ENCODE data around the gene KNSTRN. TPM values are rescaled to one million over a fixed set of nuclear protein-coding genes. Genes with fewer than 3 reads are reported as not detected.

KNSTRN gene
- total and polyA plus RNA-seq, 8 donors = 2.2 to 8.4 (median 3.5) TPM

- no peaks in the 10 kb centered on the region for H3K9me3 ChIP-seq
- no peak for FAIRE-seq
- intact Hi-C loops (cut with DNase I) = loop anchor here in 2 of 3 donors (5.0 to 10.0 kb wide), 3 partner anchors 84 to 152 kb away; partner anchors contain the start of genes ANKRD63 (in 1 of the 2) and CCDC9B (in 1 of the 2)
These were observed 46.7 kb downstream of the KNSTRN start for GRCh38 chr15:40429068-40429710.

DNA sequence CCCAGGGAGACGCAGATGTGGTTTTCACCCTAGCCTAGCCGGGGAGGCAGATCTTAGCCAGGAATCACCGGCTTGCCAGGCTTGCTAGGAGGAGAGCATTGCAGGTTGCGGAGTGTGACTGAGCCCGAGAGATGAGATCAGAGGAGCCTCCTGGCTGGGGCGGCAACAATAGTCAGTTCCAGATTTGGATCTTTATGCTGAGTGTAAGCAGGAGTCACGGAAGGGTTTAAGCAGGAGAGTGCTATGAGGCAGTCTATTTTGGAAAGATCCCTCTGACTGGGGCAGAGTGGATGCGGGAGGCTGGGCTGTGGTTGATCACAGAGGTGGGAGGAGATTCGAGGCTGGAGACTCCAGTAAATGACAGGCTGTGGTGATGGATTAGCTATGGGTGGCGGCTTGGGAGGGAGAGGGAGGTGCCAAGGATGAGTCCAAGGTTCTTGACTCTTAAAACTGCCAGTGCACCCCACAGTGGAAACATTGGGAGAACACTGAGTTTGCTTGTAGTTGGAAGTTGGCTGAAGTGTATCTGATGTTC lies 47.8 kb downstream of the KNSTRN start:
- WGBS, 2 donors = 76 to 78% methylated on average over 10 of the region's 10 CpGs
- TF ChIP-seq, protein P1, sequence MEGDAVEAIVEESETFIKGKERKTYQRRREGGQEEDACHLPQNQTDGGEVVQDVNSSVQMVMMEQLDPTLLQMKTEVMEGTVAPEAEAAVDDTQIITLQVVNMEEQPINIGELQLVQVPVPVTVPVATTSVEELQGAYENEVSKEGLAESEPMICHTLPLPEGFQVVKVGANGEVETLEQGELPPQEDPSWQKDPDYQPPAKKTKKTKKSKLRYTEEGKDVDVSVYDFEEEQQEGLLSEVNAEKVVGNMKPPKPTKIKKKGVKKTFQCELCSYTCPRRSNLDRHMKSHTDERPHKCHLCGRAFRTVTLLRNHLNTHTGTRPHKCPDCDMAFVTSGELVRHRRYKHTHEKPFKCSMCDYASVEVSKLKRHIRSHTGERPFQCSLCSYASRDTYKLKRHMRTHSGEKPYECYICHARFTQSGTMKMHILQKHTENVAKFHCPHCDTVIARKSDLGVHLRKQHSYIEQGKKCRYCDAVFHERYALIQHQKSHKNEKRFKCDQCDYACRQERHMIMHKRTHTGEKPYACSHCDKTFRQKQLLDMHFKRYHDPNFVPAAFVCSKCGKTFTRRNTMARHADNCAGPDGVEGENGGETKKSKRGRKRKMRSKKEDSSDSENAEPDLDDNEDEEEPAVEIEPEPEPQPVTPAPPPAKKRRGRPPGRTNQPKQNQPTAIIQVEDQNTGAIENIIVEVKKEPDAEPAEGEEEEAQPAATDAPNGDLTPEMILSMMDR (IDR thresholded peaks at IDR 0.05) = no peak
- no peak for DNase-seq

More at GRCh38 chr15:40429068-40429710, 46.7 kb downstream of the KNSTRN start:
- ATAC-seq (no peak), DNase-seq (no peak)
- TF ChIP-seq, protein P1 (IDR thresholded peaks at IDR 0.05) = no peak
- H3K36me3 ChIP-seq = no peaks in the 10 kb centered on the region
- no peak overlapping the region for H3K27ac ChIP-seq
- peaks cover 0 to 5% (median 0%) of the 10 kb centered on the region in 3 donors for H3K4me1 ChIP-seq
- no peak overlapping the region for H3K4me3 ChIP-seq
- no peaks in the 10 kb centered on the region for H3K27me3 ChIP-seq
- WGBS, 2 donors = 74 to 82% methylated on average over 10 of the region's 10 CpGs

DNA sequence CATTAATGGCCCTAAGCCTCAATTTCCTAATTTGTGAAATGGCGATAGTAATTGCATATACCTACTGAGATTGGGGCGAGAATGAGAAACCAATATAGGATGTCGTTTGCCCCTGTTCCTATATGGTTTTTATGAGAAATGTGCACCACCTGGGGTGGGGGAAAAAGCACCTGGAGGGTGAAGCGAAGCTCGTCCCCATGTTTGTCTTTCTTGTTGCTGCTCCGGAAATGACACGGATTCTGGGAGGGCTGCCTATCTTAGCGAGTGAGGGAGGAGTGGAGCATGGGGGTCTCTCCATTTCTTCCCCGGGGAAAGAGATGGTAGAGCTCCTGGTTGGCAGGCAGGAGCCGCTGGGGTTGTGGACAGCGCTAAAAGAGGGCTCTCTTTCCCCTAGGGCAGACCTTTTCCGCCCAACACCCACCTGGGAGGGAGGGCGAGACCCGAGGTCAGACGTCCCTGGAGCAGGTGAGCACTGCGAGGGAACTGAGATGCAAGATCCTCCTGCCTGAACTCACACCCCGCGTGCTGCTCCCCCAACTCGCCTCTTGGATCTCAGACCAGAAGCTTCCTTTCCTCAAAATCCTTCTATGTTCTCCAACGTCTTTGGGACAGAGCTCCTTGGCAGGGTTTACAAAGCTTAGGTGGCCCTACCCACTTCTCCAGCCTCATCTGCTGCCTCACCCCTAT lies 52.6 kb downstream of the KNSTRN start:
- Histone ChIP-seq H3K36me3 (no peaks in the 10 kb centered on the region), H3K27ac (no peak overlapping the region), H3K9me3 (no peaks in the 10 kb centered on the region), H3K4me3 (no peak overlapping the region), H3K27me3 (no peaks in the 10 kb centered on the region), H3K4me1 (peaks cover 4 to 20% (median 7%) of the 10 kb centered on the region in 3 donors)
- WGBS, 2 donors = 77 to 80% methylated on average over 20 of the region's 20 CpGs
- TF ChIP-seq, protein P1 (IDR thresholded peaks at IDR 0.05) = no peak
- DNase-seq = no peak
- no peak for FAIRE-seq
- ATAC-seq = no peak
- intact Hi-C loops (cut with DNase I) = no loop called here

More for the DNA sequence above, 47.8 kb downstream of the KNSTRN start:
- H3K9me3 ChIP-seq = no peaks in the 10 kb centered on the region
- peak in 1 of 4 donors; percentile 29 for ATAC-seq
- intact Hi-C loops (cut with DNase I) = no loop called here
- FAIRE-seq = no peak
- no peaks in the 10 kb centered on the region for H3K36me3 ChIP-seq
- H3K27me3 ChIP-seq = no peaks in the 10 kb centered on the region
- peaks cover 0 to 5% (median 0%) of the 10 kb centered on the region in 3 donors for H3K4me1 ChIP-seq
- no peak overlapping the region for H3K27ac ChIP-seq
- H3K4me3 ChIP-seq = no peak overlapping the region

GRCh38 chr15:40435710-40436089 lies 53.2 kb downstream of the KNSTRN start:
- no peak overlapping the region for H3K27ac ChIP-seq
- intact Hi-C loops (cut with DNase I) = no loop called here
- H3K9me3 ChIP-seq = no peaks in the 10 kb centered on the region
- peak in 1 of 6 donors; percentile 35 for DNase-seq
- no peaks in the 10 kb centered on the region for H3K36me3 ChIP-seq
- TF ChIP-seq, protein P1 (IDR thresholded peaks at IDR 0.05) = no peak
- peaks cover 4 to 20% (median 7%) of the 10 kb centered on the region in 3 donors for H3K4me1 ChIP-seq
- no peak for FAIRE-seq
- 33 to 35% methylated on average over 15 of the region's 15 CpGs for WGBS, 2 donors
- H3K4me3 ChIP-seq = peak overlapping the region; percentile 17 to 52 (median 34)
- no peak for ATAC-seq
- no peaks in the 10 kb centered on the region for H3K27me3 ChIP-seq
